ENCODE results near the gene ACSF2. TPM values are rescaled to one million over a fixed set of nuclear protein-coding genes. Genes with fewer than 3 reads are reported as not detected.
"Not testable (repeated sequence)": the region's sequence is repeated elsewhere in the genome, so short reads cannot be mapped to it uniquely, and the experiment has no call there.

Gene ACSF2
- polyA plus RNA-seq, 12 donors, result 54.0 to 96.0 (median 63.1) TPM; not detected in 1

GRCh38 chr17:50405351-50405750 lies 20.7 kb upstream of the ACSF2 start:
- not testable (repeated sequence) for DNase-seq

DNA sequence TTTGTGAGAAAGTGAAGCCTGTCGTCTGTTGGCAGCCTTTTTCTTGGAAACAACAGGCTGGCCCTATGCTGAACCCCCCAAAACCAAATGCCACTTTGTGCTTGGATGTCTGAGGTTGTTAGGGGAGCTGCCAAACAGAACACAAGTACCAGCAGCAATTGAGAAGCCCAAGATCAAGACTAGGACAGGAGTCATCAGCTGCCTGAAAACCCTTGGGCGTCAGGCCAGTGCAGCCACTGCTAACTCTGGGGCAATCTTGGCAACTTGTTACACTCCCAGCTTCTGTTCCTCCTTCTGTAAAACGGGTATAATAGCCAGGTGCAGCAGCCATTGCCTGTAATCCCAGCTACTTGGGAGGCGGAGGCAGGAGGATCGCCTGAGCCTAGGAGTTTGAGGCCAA lies 19.4 kb upstream of the ACSF2 start:
- no peak for DNase-seq

DNA sequence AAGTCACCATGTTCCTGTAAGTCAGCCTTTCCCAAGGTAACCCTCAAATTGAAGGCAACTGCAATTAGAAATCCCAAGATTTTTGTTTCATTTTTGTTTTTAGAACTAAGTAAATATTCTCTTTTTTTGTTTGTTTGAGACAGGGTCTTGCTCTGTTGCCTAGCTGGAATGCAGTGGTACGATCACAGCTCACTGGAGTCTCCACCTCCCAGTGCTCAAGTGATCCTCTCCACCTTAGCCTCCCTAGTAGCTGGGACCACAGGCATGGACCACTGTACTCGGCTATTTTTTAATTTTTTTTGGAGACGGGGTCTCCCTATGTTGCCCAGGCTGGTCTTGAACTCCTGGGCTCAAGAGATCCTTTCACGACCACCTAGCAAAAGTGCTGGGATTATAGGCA lies 18.1 kb upstream of the ACSF2 start:
- DNase-seq, result no peak

GRCh38 chr17:50412188-50412732 lies 13.8 kb upstream of the ACSF2 start:
- DNase-seq, result no peak

DNA sequence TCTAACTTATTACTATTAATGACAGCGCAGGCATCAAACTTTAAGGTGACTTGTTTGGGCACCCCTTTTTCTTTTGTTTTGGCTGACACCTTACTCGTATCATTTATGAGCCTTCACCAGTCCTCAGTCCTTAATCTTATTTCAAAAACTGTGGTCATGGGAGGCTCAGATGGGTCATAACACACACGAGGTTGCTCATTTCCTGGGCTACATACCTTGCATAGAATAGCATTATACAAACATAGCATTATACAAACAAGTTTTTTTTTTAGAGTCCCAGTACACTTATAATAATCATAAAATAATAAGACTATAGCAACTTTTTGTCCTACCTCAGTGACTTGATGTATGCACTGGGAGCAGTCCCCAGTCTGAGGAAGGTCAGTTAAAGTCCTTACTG lies 11.2 kb upstream of the ACSF2 start:
- no peak for DNase-seq

DNA sequence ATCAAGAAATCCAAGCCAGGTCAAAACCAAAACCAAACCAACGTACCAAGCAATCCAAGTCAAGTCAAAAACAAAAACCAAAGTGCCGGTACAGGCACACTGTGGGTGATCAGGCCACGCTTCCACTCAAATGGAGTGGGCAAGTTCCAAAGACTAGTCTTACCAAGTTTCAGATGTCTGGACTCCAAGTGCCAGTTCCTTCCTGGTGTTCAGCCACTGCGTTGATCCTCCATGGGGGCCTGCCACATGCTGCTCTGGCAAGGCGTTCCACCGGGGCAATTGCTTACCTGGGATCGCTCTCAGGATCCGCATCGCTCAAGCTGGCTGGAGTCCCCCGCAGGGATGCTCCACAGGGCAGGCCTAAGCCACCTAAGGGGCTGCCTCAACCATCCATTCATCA lies 6.4 kb upstream of the ACSF2 start:
- DNase-seq, result not testable (repeated sequence)

DNA sequence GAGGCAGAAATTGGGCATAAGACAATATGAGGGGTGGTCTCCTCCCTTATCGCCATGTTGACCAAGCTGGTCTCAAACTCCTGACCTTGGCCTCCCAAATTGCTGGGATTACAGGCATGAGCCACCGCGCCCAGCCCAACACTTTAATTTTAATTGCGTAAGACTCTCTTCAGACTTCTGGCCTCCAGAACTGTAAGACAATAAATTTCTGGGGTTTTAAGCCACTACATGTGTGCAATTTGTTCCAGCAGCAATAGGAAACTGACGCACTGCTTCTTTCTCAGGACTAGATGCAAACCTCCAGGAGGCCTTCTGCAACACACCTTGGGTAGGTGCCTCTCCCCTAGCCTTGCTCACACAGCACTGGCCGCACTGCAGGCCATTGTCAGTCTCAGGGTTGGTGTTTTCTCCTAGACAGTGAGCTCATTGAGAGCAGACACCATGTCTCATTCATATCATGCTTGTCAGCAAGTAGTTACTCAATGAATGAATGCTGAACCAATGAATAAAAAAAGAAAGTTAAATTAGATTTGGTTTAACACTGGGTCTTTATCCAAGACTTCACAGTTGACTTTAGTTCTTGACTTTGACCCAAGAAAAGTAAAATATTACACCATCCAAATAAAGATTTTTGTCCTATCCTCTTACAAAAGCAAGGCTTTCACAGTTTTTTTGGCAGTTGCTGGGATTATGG lies 5.5 kb upstream of the ACSF2 start:
- no peak for DNase-seq

DNA sequence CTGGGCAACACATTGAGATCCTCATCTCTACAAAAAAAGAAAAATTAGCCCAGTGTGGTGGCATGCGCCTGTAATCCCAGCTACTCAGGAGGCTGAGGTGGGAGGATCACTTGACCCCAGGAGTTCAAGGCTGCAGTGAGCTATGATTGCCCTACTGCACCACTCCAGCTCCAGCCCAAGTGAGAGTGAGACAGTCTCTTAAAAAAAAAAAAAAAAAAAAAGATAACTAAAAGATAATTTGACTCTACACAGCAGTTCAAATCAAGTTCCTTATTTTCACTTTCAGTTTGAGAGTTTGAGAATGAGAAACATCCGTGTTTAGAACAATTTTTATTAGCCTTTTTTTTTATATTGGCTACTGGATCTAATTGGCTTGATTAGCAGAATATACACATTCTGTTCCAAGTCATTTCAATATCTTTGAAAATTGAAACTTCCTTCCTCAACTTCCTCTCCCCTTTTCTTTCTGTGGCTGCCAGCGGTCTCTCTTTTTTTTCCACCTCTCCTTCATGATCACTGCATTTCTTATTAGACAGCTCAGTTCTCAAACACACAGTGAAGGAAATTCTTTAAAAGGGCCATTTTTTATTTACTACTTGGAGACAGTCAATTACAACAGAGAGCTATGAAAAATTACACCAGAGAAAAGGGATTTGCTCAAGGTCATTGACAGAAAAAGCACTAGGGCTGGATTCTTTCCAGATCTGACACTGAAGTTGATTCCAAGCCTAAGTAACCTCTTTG lies 4.5 kb upstream of the ACSF2 start:
- DNase-seq, result no peak

DNA sequence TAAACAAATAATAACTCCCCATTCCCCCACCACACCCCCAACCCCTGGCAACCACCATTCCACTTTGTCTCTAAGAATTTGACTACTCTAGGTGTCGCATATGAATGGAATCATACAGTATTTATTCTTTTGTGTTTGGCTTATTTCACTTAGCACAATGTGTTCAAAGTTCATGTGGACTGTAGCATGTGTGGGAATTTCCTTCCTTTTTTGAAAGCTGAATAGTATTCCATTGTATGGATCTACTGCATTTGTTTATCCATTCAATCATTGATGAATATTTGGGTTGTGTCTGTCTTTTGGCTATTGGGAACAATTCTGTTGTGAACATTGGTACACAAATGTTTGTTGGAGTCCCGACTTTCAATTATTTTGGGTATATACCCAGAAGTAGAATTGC lies 3.3 kb upstream of the ACSF2 start:
- no peak for DNase-seq

DNA sequence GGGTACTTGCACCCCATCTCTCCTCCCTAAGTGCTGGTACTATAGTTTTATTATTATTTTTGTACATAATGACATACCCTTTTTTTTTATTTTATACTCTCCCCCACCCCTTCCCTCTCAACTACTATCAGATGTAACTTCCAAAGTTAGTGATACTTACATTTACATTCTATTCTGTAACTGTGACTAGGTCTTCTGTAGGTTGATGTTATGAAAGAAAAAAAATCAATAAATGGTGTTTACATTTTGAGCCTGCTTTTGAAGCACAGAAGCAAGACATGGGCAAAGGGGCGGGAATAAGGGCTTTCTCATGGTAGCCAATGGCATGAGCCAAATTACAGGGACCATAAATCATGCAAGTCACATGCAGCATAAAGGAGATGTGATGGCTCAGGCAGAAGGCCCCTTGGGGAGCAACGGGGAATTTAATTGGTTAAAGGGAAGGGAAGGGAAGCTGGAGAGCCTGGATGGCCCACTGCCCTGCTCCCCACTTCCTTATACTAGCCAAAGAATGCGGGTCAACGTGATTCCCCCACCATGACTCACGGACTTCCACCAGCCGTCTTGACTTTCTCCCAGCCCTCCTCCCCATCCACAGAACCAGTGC lies 2.4 kb upstream of the ACSF2 start:
- no peak for DNase-seq

GRCh38 chr17:50424246-50424995 lies 1.6 kb upstream of the ACSF2 start:
- DNase-seq, result no peak

DNA sequence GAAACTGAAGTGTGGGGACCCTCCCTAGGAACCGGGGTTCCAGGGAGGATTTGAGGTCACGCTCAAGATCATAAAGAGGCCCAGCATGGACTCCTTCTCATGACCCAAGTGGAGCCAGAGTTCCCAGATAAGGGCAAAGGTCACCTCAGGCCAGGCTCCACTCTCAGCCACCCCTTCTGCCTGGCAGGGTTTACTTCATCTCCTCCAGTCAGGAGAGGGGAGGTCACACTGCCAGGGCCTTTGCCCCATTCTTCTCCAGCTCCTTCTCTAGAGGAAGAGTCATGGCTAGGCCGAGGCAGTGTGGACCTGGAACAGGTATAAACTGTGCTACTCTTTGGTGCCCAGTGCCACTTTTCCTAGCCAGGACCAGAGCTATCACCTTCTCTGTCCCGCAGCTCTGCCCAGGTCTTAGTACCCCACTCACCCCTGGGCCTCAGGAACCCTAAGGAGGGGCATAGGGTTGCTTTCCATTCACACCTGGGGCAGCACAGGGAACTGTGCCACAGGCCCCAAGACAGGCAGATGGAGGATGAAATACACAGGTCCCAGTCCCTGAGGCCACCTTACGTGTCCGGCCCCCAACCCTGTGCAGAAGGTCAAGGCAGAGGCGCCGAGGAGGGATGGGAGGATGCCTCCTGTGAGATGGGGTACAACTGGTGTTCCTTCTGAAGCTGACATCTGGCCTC lies 879 bp upstream of the ACSF2 start:
- DNase-seq, result no peak

DNA sequence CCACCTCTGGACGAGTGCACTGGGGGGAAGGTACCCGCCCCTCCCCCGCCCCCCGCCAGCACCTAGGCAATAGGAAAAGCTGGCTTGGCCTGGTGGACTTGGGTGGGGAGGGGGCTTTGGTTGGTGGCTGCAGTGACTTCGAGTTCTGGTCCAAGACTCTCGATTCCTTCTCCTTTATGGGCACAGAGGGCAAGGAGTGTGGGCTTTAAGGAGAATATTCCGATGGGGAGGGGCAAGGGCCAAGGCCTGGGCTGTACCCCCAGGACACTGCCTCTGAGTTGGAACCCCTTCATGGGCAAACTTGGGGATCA lies 409 bp downstream of the ACSF2 start:
- no peak for DNase-seq

GRCh38 chr17:50426814-50427787 lies 1.1 kb downstream of the ACSF2 start:
- no peak for DNase-seq

DNA sequence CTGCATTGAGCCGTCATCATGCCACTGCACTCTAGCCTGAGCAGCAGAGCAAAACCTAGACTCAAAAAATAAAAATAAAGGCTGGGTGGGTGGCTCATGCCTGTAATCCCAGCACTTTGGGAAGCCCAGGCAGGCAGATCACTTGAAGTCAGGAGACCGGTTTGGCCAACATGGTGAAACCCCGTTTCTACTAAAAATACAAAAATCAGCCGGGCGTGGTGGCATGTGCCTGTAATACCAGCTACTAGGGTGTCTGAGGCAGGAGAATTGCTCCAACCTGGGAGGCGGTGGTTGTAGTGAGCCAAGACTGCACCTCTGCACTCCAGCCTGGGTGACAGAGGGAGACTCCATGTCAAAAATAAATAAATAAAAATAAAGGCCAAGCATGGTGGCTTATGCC lies 2.1 kb downstream of the ACSF2 start:
- not testable (repeated sequence) for DNase-seq

DNA sequence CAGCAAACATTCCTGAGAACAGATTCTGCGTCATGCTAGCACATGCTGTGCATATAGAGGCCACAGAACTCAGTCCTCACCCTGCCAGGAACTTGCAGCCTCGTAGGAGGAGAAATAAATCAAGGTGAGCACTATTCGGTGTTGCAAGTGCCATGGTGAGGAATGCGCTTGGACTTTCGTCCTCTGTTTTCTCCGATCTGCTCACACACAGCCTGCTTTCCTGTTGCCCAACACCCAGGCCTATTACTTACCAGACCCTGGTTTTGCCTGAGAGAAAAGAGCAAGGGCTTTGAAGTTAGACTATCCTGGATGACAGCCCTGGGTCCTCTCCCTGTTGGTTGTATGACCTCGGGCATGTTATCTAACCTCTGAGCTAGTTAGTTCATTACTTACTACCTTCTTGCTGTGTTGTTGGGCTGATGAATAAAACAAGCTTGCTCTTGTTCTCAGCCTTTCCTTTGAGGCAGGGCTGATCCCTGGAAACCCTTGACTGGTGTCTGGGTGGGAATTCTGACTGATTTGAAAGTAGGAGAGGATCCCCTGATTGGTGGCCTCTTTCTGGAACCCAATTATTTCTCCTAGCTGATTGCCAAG lies 2.9 kb downstream of the ACSF2 start:
- DNase-seq, result no peak

- no peak for DNase-seq
These were observed 3.8 kb downstream of the ACSF2 start for GRCh38 chr17:50429793-50430192.

DNA sequence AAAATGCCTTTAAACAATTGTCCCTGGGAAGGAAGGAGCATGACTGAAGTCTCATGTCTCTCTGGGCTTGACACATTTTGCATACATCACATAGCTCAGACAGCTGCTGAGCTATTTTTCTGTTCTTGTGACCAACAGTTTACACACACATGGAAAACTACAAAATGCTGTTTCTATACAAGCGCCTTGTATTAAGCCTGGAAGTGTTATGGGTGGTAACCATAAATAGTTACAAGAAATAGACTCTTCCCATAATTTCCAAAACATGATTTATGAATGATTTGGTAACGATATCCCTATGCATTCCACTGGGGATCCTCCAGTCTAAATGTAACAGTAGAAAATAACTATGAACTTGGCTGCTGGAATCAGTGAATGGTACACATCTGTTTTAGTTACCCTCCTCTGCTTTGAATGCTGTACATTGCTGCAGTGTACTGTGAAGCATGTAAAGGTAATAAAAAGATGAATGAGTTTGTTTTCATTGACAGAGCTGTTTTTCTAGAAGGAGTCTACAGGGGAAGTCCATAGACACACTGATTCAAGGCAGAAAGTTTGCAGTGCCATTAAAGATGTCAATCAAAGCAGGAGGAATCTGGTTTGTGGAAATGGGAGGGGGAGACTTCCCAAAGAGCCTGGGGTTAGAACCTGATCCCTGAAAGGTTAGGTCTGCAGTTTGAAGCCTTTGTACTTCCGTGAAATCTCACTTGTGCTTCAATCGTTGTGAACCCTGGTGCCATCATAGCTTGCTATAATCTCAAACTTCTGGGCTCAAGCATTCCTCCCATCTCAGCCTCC lies 5.0 kb downstream of the ACSF2 start:
- DNase-seq, result no peak

DNA sequence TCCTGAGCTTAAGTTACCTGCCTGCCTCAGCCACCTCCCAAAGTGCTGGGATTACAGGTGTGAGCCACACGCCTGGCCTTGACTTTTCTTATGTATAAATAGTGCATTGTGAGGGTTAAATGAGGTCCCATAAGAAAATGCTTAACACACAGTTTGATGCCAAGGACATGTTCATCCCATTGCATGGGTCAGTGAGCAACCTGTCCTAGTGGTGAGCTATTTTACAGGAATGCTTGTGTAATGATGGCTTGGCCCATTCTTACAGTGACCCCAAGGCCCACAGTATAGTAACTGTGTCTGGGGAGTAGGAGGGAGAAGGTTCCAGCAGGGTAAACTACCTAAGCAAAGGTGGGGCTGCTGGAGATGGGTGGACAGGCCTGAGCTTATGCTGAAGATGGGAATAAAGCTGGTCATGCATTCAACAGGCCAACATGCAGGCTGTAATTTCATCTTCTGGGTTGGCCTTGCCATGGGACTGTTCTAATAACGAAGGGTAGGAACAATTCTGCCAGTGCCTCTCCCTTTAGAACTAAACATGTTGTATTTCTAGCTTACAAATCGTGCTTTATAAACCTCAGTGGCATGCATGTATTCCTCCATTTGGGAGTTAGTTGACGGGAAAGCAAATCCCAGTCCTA lies 6.2 kb downstream of the ACSF2 start:
- no peak for DNase-seq

All from muscle of arm (tissue), 12 donors.